ENCODE results near the gene MXI1.

MXI1 gene

DNA sequence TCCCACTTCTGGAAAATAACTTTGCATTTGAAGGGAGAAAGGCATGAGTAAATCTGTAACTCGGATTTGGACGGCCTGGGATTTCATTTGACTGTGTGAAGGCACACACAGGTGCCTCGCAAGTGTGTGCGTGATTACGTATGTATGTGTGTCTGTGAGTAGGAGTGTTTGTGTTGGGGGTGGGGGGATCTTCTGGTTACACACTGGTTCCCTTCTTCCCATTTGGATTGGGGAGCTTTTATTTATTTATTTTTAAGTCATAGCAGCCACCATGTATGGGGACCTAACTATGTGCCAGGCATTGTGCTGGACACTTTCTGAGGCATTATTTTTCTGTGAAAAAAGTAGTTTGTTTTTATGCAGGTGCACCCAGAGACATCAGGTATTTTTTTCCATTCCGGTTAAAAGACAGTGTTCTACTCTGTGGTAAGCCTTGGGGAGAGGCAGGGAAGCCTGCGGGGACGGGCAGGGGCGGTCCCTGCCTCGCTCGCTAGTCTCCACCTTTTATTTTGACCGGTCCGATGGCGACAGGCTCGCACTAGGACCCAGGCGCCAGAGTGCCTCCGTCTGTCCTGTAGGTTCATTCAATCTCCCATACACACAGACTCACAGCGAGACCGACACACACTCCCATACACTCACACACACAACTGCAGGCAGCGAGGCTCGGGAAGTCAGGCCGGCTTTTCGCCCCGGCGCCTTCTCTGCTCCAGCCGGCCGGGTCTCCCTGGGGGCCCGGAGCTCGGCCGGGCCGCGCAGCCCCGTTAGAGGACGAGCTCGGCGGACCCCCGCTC is at the start of gene MXI1:
MXI1 (plus strand) TSS at position 595 of the 794 bp plus-strand sequence. CDS start 204 bp downstream, outside the sequence.
- ChIA-PET POLR2A (ENCODE audit: low non-redundant PET) (no interaction called here), CTCF (interaction anchor here (0.6 to 1.7 kb wide), 8 partner anchors 14 to 323 kb away, joined by 3 to 5 read pairs (median 4); no protein-coding TSS in a partner anchor)
- TF ChIP-seq, protein P1, sequence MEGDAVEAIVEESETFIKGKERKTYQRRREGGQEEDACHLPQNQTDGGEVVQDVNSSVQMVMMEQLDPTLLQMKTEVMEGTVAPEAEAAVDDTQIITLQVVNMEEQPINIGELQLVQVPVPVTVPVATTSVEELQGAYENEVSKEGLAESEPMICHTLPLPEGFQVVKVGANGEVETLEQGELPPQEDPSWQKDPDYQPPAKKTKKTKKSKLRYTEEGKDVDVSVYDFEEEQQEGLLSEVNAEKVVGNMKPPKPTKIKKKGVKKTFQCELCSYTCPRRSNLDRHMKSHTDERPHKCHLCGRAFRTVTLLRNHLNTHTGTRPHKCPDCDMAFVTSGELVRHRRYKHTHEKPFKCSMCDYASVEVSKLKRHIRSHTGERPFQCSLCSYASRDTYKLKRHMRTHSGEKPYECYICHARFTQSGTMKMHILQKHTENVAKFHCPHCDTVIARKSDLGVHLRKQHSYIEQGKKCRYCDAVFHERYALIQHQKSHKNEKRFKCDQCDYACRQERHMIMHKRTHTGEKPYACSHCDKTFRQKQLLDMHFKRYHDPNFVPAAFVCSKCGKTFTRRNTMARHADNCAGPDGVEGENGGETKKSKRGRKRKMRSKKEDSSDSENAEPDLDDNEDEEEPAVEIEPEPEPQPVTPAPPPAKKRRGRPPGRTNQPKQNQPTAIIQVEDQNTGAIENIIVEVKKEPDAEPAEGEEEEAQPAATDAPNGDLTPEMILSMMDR (conservative IDR thresholded peaks at IDR 0.05; ENCODE audit: low read depth): no peak
- H3K27ac ChIP-seq: peak within 1 kb of the TSS; percentile 90
- peak; percentile 82 for DNase-seq (ENCODE audit: low spot score)

DNA sequence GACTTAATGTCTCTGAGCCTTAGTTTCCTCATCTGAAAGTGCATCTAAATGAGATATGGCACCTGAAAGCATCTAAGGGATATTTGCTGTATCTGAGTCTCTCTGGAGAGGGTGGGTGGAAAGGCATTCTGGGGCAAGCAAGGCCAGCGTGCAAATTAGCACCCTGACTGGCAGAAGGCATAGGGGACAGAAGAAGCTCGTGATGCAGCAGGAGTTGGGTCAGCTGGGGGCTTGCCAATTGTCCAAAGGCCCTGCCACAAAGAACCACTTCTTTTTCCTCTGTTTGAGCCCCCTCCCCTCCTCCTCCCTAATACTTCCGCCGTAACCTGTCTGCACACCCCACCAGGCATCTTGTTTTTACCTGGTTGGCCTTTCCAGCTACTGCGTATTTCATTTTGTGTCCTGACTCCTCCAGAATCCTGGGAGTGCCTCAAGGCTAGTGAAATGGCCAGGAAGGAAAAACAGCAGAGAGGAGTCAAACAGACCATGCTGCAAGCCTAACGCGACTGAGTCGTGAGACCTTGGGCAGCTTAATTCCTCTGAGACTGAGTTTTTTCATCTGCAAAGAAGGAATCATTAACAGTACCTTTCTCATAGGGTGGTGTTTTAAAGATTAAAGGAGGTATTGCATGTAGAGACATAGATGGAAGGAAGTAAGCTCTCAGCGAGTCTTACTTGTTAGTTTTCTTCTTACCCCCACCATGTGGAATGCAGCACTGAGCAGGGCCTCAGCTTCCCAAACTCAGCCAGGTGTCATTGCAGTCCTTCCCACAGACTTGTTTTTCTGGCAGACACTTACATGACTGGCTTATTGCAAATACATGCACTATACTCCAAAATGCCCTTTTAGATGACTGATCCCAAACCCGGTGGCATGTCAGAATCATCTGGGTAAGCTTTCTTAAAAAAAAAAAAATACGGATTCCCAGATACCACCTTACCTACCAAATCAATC is 49.1 kb upstream of the MXI1 start:
- DNase-seq (ENCODE audit: low spot score): no peak
- POLR2A ChIA-PET (ENCODE audit: low non-redundant PET): no interaction called here
- TF ChIP-seq, protein P1 (conservative IDR thresholded peaks at IDR 0.05; ENCODE audit: low read depth): no peak
- no peak overlapping the region for H3K27ac ChIP-seq
- CTCF ChIA-PET: no interaction called here

GRCh38 chr10:110160081-110160480 is 47.3 kb upstream of the MXI1 start:
- CTCF ChIA-PET: no interaction called here
- POLR2A ChIA-PET (ENCODE audit: low non-redundant PET): no interaction called here
- no peak for DNase-seq (ENCODE audit: low spot score)
- H3K27ac ChIP-seq: no peak overlapping the region
- TF ChIP-seq, protein P1 (conservative IDR thresholded peaks at IDR 0.05; ENCODE audit: low read depth): no peak

DNA sequence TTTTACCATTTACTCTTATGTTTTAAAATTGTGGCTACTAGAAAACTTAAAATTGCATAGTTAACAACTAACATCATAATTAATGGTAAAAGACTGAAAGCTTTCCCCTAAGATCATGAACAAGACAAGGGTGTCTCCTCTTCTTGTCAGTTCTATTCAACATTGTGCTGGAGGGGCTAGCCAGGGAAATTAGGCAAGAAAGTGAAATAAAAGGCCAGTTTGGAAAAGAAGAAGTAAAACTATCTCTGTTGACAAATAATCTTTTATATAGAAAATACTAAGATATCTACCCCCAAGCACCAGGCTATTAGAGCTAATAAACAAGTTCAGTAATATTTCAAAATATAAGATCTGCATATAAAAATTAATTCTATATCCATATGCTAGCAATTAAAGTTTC is 46.9 kb upstream of the MXI1 start:
- no peak overlapping the region for H3K27ac ChIP-seq
- TF ChIP-seq, protein P1 (conservative IDR thresholded peaks at IDR 0.05; ENCODE audit: low read depth): no peak
- ChIA-PET CTCF (no interaction called here), POLR2A (ENCODE audit: low non-redundant PET) (no interaction called here)
- no peak for DNase-seq (ENCODE audit: low spot score)

- ChIA-PET POLR2A (ENCODE audit: low non-redundant PET) (no interaction called here), CTCF (interaction anchor here (0.7 kb wide), 1 partner anchor 400 kb away, joined by 3 read pairs; no protein-coding TSS in a partner anchor)
- no peak for DNase-seq (ENCODE audit: low spot score)
- TF ChIP-seq, protein P1 (conservative IDR thresholded peaks at IDR 0.05; ENCODE audit: low read depth): no peak
- H3K27ac ChIP-seq: no peak overlapping the region
Observed at GRCh38 chr10:110162741-110163145, 44.7 kb upstream of the MXI1 start.

DNA sequence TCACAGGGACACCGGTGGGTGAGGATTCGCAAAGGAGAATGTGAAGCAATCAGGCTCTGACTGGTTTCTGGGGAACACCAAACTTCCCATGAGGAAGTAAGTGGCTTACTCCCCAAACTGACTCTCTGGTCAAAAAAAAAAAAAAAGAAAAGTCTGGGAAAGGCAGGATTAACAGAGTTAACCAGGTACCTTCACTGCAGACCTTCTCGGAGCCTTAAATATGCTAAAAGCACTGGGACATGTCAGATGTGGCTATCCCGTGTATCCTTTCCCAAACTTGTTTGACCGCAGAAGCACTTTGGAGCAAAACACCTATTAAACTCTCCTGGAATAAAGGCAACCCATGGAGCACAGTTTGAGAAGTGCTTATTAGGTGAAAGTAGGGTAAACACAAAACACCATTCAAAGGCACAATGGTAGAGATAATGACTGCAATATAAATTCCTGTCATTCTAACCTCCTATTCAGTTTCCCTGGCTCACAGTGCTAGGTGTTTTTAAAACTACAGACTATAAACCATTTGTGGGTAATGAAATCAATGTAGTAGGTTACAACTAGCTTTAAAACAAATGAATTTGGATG is 44.1 kb upstream of the MXI1 start:
- DNase-seq (ENCODE audit: low spot score): no peak
- POLR2A ChIA-PET (ENCODE audit: low non-redundant PET): no interaction called here
- no peak overlapping the region for H3K27ac ChIP-seq
- TF ChIP-seq, protein P1 (conservative IDR thresholded peaks at IDR 0.05; ENCODE audit: low read depth): no peak
- CTCF ChIA-PET: no interaction called here

All from RWPE1 (cell line).